TTC549 (cell line): ENCODE results near the gene SMYD3.

ENCODE experiments used
- FAIRE-seq: peaks from 2 replicates; lab custom pipeline; 2012; peaks lifted over from hg19 to GRCh38; lab: Jason Lieb, UNC

Gene SMYD3

DNA sequence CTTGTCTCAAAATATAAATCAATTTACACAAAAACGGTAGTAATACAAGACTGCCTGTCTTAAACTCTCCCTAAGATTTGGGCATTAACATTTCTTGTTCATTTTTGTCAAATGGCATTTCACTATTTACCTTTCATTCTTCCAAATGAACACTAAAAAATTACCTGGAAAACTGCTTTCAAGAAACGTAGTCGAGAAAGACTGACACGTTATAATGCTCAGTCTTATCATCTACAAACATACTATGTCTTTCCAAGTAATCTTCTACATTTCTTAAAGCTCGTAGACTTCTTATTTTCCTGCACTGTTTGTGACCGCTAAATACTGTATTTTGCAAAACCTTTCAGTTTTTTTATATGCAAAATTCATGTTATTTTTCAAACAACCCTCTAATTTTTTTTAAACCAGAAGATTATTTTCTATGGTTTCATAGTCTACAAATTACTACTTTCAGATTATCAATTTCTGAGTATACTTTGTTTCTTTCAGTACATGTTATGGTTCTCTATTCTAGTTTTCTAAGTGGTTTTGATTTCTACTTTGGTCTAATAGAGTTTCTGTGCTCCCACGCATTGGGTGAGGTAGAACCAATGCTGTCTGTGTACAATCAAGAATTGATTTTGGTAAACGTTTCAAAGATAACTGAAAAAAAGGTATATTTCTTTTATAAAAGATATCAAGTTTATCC, 336.4 kb downstream of the SMYD3 start:
- FAIRE-seq = peak; percentile 37

DNA sequence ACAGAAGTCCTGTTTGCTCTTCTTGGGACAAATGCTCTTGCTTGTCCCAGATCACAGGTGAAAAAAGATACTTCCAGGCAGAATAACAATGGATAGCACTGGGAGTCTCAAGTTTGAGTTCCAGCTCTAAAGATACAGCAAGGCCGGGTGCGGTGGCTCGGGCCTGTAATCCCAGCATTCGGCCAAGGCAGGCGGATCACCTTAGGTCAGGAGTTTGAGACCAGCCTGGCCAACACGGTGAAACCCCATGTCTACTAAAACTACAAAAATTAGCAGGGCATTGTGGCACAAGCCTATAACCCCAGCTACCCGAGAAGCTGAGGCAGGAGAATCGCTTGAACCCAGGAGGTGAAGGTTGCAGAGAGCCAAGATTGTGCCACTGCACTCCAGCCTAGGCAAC, 337.6 kb downstream of the SMYD3 start:
- no peak for FAIRE-seq

DNA sequence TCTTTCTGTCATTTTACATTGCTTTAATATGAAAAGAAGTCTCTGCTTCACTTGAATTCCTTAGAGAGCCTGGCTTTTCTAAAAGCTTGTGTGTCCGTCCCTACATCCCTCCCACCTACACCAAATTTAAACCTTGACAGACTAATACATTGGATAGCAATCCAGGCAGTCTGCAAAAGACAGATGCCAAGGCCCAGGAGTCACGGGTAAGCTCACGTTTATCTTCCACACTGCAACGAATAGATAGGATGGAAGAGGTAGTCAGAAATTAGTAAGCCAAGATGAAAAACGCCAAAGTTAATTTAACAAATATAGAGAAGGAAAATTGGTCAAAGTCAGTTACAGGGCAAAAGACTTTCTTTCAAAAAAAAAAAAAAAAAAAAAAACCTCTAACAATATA, 338.1 kb downstream of the SMYD3 start:
- no peak for FAIRE-seq

- no peak for FAIRE-seq
Measured at GRCh38 chr1:246166841-246167240, 340.2 kb downstream of the SMYD3 start.

DNA sequence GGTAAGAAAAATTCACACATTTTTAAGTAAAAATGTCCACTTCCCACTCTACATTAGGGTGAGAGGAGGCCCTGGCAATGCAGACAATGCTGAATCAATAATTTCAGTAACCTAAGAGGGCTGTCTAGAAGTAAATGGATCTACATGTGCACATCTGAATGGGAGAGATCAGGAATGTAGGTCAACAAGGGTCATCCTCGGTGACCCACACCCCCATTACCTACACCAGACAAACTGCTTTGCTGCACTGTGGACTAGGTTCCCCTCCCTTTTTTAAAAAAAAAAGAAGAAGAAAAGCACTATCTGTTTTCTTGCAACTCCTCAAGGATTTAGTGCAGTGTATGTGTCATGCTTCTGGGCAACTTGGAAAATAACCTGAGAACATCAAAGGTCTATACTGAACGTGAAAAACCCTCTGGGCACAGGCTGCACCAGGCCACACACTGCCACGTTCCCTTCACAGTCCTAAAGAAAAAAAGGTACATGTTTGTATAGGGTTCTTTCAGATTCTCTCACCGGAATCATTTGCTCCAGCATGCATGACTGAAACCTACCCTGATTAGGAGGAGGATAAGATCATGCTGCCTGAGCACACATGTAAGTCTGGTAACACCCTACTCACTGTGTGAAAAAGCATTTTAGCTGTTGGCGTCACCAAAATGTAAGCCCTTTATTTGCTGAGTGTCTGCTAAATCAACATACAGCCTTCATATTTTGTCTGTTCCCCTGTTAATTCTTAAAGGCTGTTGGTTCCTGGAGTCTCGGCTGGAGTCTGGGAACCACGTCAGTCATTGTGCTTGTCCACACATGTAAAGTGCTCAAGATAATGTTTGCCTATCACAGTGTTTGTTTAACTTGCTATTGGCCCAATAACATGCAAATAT, 341.0 kb downstream of the SMYD3 start:
- no peak for FAIRE-seq

GRCh38 chr1:246164764-246165163, 342.3 kb downstream of the SMYD3 start:
- FAIRE-seq = no peak

DNA sequence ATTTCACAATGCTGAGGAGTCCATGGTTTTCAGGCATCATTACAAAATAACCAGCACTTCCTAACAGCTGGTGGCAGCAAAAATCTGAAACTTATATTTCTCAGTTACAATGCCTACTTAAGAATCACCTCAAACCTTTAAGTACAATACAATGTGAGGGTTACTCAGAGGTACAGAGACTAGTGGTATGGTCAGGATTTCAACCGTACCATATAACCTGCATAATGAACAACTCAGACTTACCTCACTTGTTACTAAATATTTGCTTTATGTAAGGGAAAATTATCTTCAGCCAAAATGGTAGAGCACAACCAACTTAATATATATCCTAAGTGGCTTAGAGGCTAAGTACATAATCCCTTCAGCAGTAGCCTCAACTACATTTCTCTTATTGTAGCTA, 344.5 kb downstream of the SMYD3 start:
- no peak for FAIRE-seq

- no peak for FAIRE-seq
Measured at GRCh38 chr1:246161626-246162025, 345.5 kb downstream of the SMYD3 start.

GRCh38 chr1:246160905-246161304, 346.2 kb downstream of the SMYD3 start:
- no peak for FAIRE-seq

- no peak for FAIRE-seq
Measured at GRCh38 chr1:246160374-246160773, 346.7 kb downstream of the SMYD3 start.

GRCh38 chr1:246159279-246160227, 347.5 kb downstream of the SMYD3 start:
- FAIRE-seq = no peak

- FAIRE-seq = peak; percentile 5
Measured at GRCh38 chr1:246158131-246158530, 348.9 kb downstream of the SMYD3 start.

DNA sequence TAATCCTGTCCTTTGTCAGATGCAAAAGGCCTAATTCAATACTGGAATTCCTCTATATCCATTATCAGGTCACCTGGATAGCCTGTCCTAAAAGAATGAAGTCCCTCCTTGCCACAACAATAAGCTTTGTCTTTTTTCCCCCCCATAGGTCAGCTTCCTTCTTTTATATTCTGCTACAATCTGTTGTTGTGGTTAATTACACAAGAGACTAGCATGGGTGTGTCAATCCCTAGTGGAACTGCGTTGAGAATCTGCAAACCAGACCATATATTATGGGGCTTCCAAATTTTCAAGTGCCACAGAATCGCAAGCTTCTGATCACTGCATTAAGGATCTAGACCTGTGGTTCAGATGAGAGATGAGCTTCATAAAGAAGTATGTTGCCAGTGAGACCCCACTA, 349.6 kb downstream of the SMYD3 start:
- no peak for FAIRE-seq

- FAIRE-seq = no peak
Measured at GRCh38 chr1:246156847-246157246, 350.2 kb downstream of the SMYD3 start.

GRCh38 chr1:246155923-246156322, 351.2 kb downstream of the SMYD3 start:
- FAIRE-seq = no peak

GRCh38 chr1:246153796-246154212, 353.3 kb downstream of the SMYD3 start:
- no peak for FAIRE-seq

DNA sequence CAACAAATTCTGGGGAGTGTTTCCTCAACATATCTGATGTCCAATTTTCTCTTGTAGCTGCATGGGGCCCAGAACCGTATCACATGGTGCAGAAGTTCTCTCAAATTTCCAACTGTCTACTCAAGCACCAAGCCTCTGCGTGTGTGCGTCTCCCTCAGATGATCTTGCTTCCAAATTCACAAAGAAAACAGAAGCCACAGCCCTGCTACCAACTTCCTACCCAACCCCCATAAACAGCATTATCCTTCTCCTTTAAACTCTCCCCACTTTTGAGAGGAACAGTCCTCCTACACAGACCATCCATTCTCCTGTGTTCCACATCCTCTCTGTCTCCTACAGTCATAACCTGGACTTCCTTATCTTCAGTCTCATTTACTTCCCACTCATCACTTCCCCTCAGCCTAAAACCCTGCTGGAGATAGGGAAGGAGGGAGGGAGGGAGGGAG, 354.1 kb downstream of the SMYD3 start:
- no peak for FAIRE-seq

GRCh38 chr1:246151796-246152434, 355.2 kb downstream of the SMYD3 start:
- no peak for FAIRE-seq

- FAIRE-seq = no peak
Measured at GRCh38 chr1:246149543-246149942, 357.5 kb downstream of the SMYD3 start.

DNA sequence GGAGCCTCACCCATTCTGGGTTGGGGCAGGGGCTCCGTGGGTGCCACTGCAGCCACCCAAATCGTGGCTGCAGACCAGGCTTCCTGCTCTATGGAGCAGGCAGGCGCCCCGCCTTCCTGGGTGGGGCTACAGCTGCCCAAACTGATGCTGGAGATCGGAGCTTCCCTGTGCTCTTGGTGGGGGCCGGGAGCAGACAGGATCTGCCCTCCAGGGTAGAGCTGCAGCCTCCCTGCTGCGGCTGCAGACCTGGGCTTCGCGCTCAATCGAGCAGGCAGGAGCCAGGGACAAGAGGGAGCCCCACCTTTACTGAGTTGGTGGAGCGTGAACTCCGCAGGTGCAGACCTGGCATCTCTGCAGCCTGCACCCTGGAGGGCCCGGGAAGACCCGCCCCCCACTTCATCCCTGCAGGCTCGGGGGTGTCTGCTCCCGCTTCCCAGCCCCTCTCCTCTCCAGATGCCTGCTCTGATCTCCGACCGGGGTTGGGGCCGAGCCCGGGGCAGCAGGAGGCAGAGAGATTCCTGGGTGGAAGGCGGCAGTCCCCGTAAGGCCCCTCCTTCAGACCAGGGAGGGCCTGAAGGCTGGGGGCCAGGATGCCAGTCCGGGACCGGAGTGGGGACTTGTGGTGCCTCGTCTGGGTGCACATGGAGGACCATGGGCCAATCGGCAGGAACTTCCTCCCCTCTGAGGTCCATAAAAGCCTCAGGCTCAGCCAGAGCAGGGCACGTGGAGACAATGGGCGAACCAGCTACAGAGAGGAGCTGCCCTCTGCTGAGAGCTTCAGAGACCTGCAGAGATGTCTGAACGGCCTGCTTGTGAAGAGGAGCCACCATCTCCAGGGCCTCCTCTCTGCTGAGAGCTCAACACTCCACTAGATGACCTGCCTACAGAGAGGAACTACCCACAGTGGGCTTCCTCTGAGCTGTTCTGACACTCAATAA, 359.3 kb downstream of the SMYD3 start:
- no peak for FAIRE-seq
